HepG2 (cell line): ENCODE data around the gene RASGRF1. TPM values are rescaled to one million over a fixed set of nuclear protein-coding genes. Genes with fewer than 3 reads are reported as not detected.

Source experiments
- ATAC-seq: fragments of 200-7000 bp; cut with Tn5 transposase; 3 replicates; pipeline ENCODE4 v1.9.1; 2020; ENCODE audit warnings: mild to moderate bottlenecking, moderate library complexity
- BruUV-seq: library from RNA; stranded (reverse); fragments of 400-500 nt; replicated peaks from 2 replicates; lab custom pipeline; 2021; lab: Mats Ljungman, UMichigan
- CTCF ChIA-PET: fragments of 300-600 bp; formaldehyde crosslinking; extraction: SDS; loops from one replicate; lab custom pipeline; 2021; ENCODE audit warnings: low total read pairs, inconsistent platforms, low intra/inter-chr PET ratio; lab: Yijun Ruan, JAX
- POLR2A ChIA-PET: fragments of 350-600 bp; sonication (Branson Sonifier 250); formaldehyde crosslinking; loops from one replicate; lab custom pipeline; 2020; ENCODE audit warnings: antibody characterized with exemption, inconsistent platforms; lab: Yijun Ruan, JAX
- DNase-seq: peaks from one replicate; pipeline ENCODE4 v3.0.0-alpha.2; 2015; ENCODE audit warnings: low spot score
- FAIRE-seq: peaks from 3 replicates; lab custom pipeline; 2011; peaks lifted over from hg19 to GRCh38; lab: Jason Lieb, UNC
- H2AFZ ChIP-seq: one replicate; pipeline ENCODE4 v1.6.1; 2011; ENCODE audit warnings: low read length, inconsistent platforms
- H3K27ac ChIP-seq: fragments of 300-600 bp; 3 replicates; pipeline ENCODE4 v1.8.0; 2011; ENCODE audit warnings: mixed run types, mild to moderate bottlenecking, mixed read lengths, low read length, inconsistent platforms; ENCODE audit not compliant: insufficient read depth; ENCODE audit errors: extremely low read length
- H3K27me3 ChIP-seq, 2 experiments: fragments of 200-600 bp in 1 of 2; 2 replicates in 1 of 2; 3 replicates in 1 of 2; pipeline versions ENCODE4 v1.6.0 to v1.8.0; 2011; ENCODE audit warnings: low read length in 2 of 2, mild to moderate bottlenecking in 2 of 2, moderate library complexity in 2 of 2, inconsistent platforms in 1 of 2; ENCODE audit not compliant: insufficient read depth in 2 of 2, control insufficient read depth in 1 of 2
- H3K36me3 ChIP-seq, 2 experiments: fragments of 200-600 bp in 1 of 2; replicated peaks in 1 of 2; 2 replicates in 1 of 2; 3 replicates in 1 of 2; pipeline versions ENCODE4 v1.5.1 to v1.8.0; 2011; ENCODE audit warnings: low read length in 2 of 2, inconsistent platforms in 1 of 2; ENCODE audit not compliant: insufficient read depth in 2 of 2, control insufficient read depth in 1 of 2
- H3K4me1 ChIP-seq: 2 replicates; pipeline ENCODE4 v1.5.1; 2012; ENCODE audit warnings: low read length, inconsistent platforms; ENCODE audit not compliant: insufficient read depth
- H3K4me2 ChIP-seq: 2 replicates; pipeline ENCODE4 v1.6.0; 2011; ENCODE audit warnings: low read depth, low read length, inconsistent platforms
- H3K4me3 ChIP-seq, 3 experiments: fragments of 200-600 bp in 1 of 3; sonication (generic), shearing (Covaris generic) in 1 of 3; replicated peaks in 1 of 3; 2 replicates each; pipeline ENCODE4 v1.5.1; 2011 to 2016; ENCODE audit warnings: low read length in 3 of 3, inconsistent platforms in 2 of 3, low read depth in 2 of 3, mild to moderate bottlenecking in 2 of 3, control low read depth in 1 of 3, mixed read lengths in 1 of 3; ENCODE audit not compliant: insufficient read depth in 1 of 3
- H3K79me2 ChIP-seq: one replicate; pipeline ENCODE4 v1.6.1; 2011; ENCODE audit warnings: low read length, inconsistent platforms; ENCODE audit not compliant: insufficient read depth
- H3K9ac ChIP-seq: 2 replicates; pipeline ENCODE4 v1.6.0; 2011; ENCODE audit warnings: mild to moderate bottlenecking, low read depth, low read length, inconsistent platforms; ENCODE audit not compliant: insufficient read depth
- H3K9me3 ChIP-seq: 2 replicates; pipeline ENCODE4 v1.5.1; 2012; ENCODE audit warnings: mild to moderate bottlenecking, low read length
- H4K20me1 ChIP-seq: 2 replicates; pipeline ENCODE4 v1.6.0; 2011; ENCODE audit warnings: inconsistent platforms, mild to moderate bottlenecking, low read length, moderate library complexity; ENCODE audit not compliant: insufficient read depth
- POGK ChIP-seq: sonication (generic); formaldehyde crosslinking; conservative IDR thresholded peaks from 2 replicates; pipeline ENCODE4 v1.8.0; 2022; ENCODE audit warnings: mild to moderate bottlenecking, moderate library complexity, missing genetic modification reagents
- PPARG ChIP-seq: conservative IDR thresholded peaks from 2 replicates; pipeline ENCODE4 v1.6.1; 2016; ENCODE audit warnings: missing biosample characterization, missing genetic modification reagents
- SKI ChIP-seq: fragments of 450-650 bp; IDR thresholded peaks from one replicate; pipeline ENCODE4 v1.6.1; 2018; ENCODE audit warnings: mild to moderate bottlenecking; ENCODE audit not compliant: partially characterized antibody
- SMAD1 ChIP-seq: sonication (generic); formaldehyde crosslinking; IDR thresholded peaks from 2 replicates; pipeline ENCODE4 v1.4.0; 2020; ENCODE audit warnings: missing genetic modification reagents, low read depth, mild to moderate bottlenecking, borderline replicate concordance
- SP1 ChIP-seq, 2 experiments: fragments of 450-650 bp in 1 of 2; sonication (generic) in 1 of 2; formaldehyde crosslinking in 1 of 2; IDR thresholded peaks; 2 replicates each; pipeline versions ENCODE4 v1.4.0 to v1.6.1; 2016 to 2020; ENCODE audit warnings: missing genetic modification reagents in 1 of 2
- TFDP2 ChIP-seq: sonication (generic); formaldehyde crosslinking; IDR thresholded peaks from 2 replicates; pipeline ENCODE4 v1.4.0; 2020; ENCODE audit warnings: missing genetic modification reagents
- ZNF142 ChIP-seq: sonication (generic); formaldehyde crosslinking; IDR thresholded peaks from 2 replicates; pipeline ENCODE4 v1.4.0; 2020; ENCODE audit warnings: missing genetic modification reagents
- ZNF224 ChIP-seq: sonication (generic); formaldehyde crosslinking; IDR thresholded peaks from 2 replicates; pipeline ENCODE4 v1.5.0; 2020; ENCODE audit warnings: mild to moderate bottlenecking, missing genetic modification reagents
- ZNF512B ChIP-seq: sonication (generic); formaldehyde crosslinking; IDR thresholded peaks from 2 replicates; pipeline ENCODE4 v1.5.1; 2020; ENCODE audit warnings: missing genetic modification reagents, mild to moderate bottlenecking, borderline replicate concordance
- WGBS: methylation state at CpG from one replicate; pipeline ENCODE4 v1.1.6; 2017; ENCODE audit warnings: low lambda C conversion rate; 5-methylcytosine and 5-hydroxymethylcytosine counted together
- in situ Hi-C: cut with HindIII; loops from 2 replicates; pipeline ENCODE4 v1.10.0; 2017; ENCODE audit warnings: low pct_unique_long_range_greater_than_20kb; ENCODE audit not compliant: extremely low pct_ligation_motif_present
- intact Hi-C: fragments of 100-400 bp; cut with micrococcal nuclease; formaldehyde crosslinking; loops from one replicate; pipeline ENCODE4 v1.10.0; 2022; ENCODE audit not compliant: unreplicated experiment
- polyA plus RNA-seq, 8 experiments: library from polyadenylated mRNA; depleted of rRNA in 3 of 8; stranded (reverse) in 7 of 8; unstranded in 1 of 8; fragments of >200 nt; fragmentation: Illumina TruSeq in 4 of 8; extraction: Trizol in 4 of 8; gene quantifications; 2 replicates each; pipeline versions ENCODE4 v1.2.1 to v1.2.3, GENCODE V29; 2011 to 2016; ENCODE audit warnings: low read depth in 4 of 8, missing spikeins in 1 of 8, mixed read lengths in 1 of 8; ENCODE audit not compliant: insufficient read depth in 1 of 8
- total RNA-seq, 5 experiments: library from RNA; depleted of rRNA; stranded (reverse); fragments of >200 nt; fragmentation: Illumina TruSeq; extraction: Trizol; gene quantifications; 2 replicates each; pipeline ENCODE4 v1.2.3, GENCODE V29; 2016; ENCODE audit warnings: low read depth in 1 of 5

The RASGRF1 gene
- total and polyA plus RNA-seq, 2 of the 13 experiments (the other 11 are each of a cell fraction or from before 2014, with no cell fraction given), result 0.55 to 3.0 TPM

GRCh38 chr15:78979456-78980320 lies 110.9 kb downstream of the RASGRF1 start:
- FAIRE-seq (peak; percentile 96), ATAC-seq (peak; percentile 75), DNase-seq (peak; percentile 85)
- no TSS peak for BruUV-seq
- Histone ChIP-seq H3K27me3 (no peaks in the 10 kb centered on the region), H3K9me3 (no peaks in the 10 kb centered on the region), H3K27ac (no peak overlapping the region), H2AFZ (no peak overlapping the region), H3K36me3 (no peaks in the 10 kb centered on the region), H3K9ac (peak overlapping the region; percentile 25; the same call in 1 of the 2 replicates), H3K4me1 (peaks cover 49% of the 10 kb centered on the region), H3K4me3 (no peak overlapping the region), H3K4me2 (no peak overlapping the region), H3K79me2 (no peaks in the 10 kb centered on the region), H4K20me1 (no peaks in the 10 kb centered on the region)
- POLR2A ChIA-PET, result interaction anchor here (0.9 to 2.1 kb wide), 13 partner anchors 9 to 106 kb away, joined by 3 to 20 read pairs (median 4); partner anchors contain the start of gene CTSH
- in situ Hi-C loops (no loop called here), intact Hi-C loops (loop anchor here (1.0 kb wide), 1 partner anchor 69 kb away; no protein-coding TSS in a partner anchor)
- CTCF ChIA-PET, result interaction anchor here (1.2 to 2.1 kb wide), 3 partner anchors 15 to 70 kb away, joined by 3 to 18 read pairs (median 15); no protein-coding TSS in a partner anchor
- WGBS, result 80% methylated on average over 14 of the region's 17 CpGs
- no peak for TF ChIP-seq ZNF142 (CRISPR knock-in tag)
- TF ChIP-seq SKI, result peak; percentile 63
- peak; percentile 78; the same call in 1 of the 2 replicates for TF ChIP-seq POGK
- TF ChIP-seq ZNF512B (CRISPR knock-in tag), result no peak
- no peak for TF ChIP-seq SP1 (IDR thresholded peaks at IDR 0.05)
- peak; percentile 27; the same call in 1 of the 2 replicates for TF ChIP-seq SP1 (CRISPR knock-in tag; IDR thresholded peaks at IDR 0.05)
- peak; percentile 28; the same call in 1 of the 2 replicates for TF ChIP-seq PPARG (CRISPR knock-in tag)
- no peak for TF ChIP-seq ZNF224 (CRISPR knock-in tag)
- TF ChIP-seq TFDP2 (CRISPR knock-in tag), result peak; percentile 55
- TF ChIP-seq SMAD1 (CRISPR knock-in tag), result peak; percentile 57; the same call in 1 of the 2 replicates
